CD4-positive, alpha-beta T cell (primary cell): ENCODE measurements around the gene YY1. TPM values are rescaled to one million over a fixed set of nuclear protein-coding genes. Genes with fewer than 3 reads are reported as not detected.

ENCODE experiments used
- ATAC-seq: fragments of 200-7000 bp; cut with Tn5 transposase; one replicate; pipeline ENCODE4 v1.10.0; 2022; ENCODE audit warnings: mild to moderate bottlenecking; ENCODE audit not compliant: poor library complexity
- CTCF ChIA-PET: fragments of 350-600 bp; sonication (Branson Sonifier 250); formaldehyde crosslinking; loops from one replicate; lab custom pipeline; 2021; ENCODE audit warnings: antibody characterized with exemption, inconsistent platforms; lab: Charles Lee
- POLR2A ChIA-PET: fragments of 350-600 bp; sonication (Branson Sonifier 250); formaldehyde crosslinking; loops from one replicate; lab custom pipeline; 2021; ENCODE audit warnings: antibody characterized with exemption, inconsistent platforms; lab: Charles Lee
- DNase-seq, 14 experiments: peaks; one replicate each; pipeline ENCODE4 v3.0.0-alpha.2; 2013 to 2020; ENCODE audit warnings: mixed read lengths in 2 of 14
- H3K27ac ChIP-seq, 2 donors: one replicate each; pipeline versions ENCODE4 v1.5.1 to v1.7.0; 2013; ENCODE audit warnings: low read length in 2 of 2, low read depth in 1 of 2, mild to moderate bottlenecking in 1 of 2
- H3K27me3 ChIP-seq, 2 experiments: 1 replicate in 1 of 2; 2 replicates in 1 of 2; pipeline versions ENCODE4 v1.6.1 to v1.7.0; 2013; ENCODE audit warnings: low read length in 2 of 2, control low read depth in 1 of 2, mild to moderate bottlenecking in 1 of 2, moderate library complexity in 1 of 2; ENCODE audit not compliant: insufficient read depth in 2 of 2, control insufficient read depth in 1 of 2
- H3K36me3 ChIP-seq: one replicate; pipeline ENCODE4 v1.6.1; 2013; ENCODE audit warnings: low read length, control low read depth; ENCODE audit not compliant: insufficient read depth
- H3K4me1 ChIP-seq: one replicate; pipeline ENCODE4 v1.6.1; 2013; ENCODE audit warnings: low read length, control low read depth; ENCODE audit not compliant: insufficient read depth
- H3K4me3 ChIP-seq: one replicate; pipeline ENCODE4 v1.5.1; 2013; ENCODE audit warnings: mild to moderate bottlenecking, low read length, moderate library complexity
- H3K9me3 ChIP-seq, 2 experiments: 1 replicate in 1 of 2; 2 replicates in 1 of 2; pipeline versions ENCODE4 v1.6.1 to v1.7.0; 2013; ENCODE audit warnings: low read length in 2 of 2, mild to moderate bottlenecking in 2 of 2, control low read depth in 1 of 2, moderate library complexity in 1 of 2; ENCODE audit not compliant: control insufficient read depth in 1 of 2, insufficient read depth in 1 of 2
- H3K27ac Mint-ChIP-seq: one replicate; pipeline ENCODE4 v1.8.0; 2020; ENCODE audit warnings: mixed read lengths
- H3K27me3 Mint-ChIP-seq: one replicate; pipeline ENCODE4 v1.8.0; 2021; ENCODE audit warnings: mixed read lengths
- H3K36me3 Mint-ChIP-seq: one replicate; pipeline ENCODE4 v1.8.0; 2021; ENCODE audit warnings: low read depth, mixed read lengths
- H3K4me1 Mint-ChIP-seq: one replicate; pipeline ENCODE4 v1.8.0; 2021; ENCODE audit warnings: low read depth, mixed read lengths
- H3K4me3 Mint-ChIP-seq: one replicate; pipeline ENCODE4 v1.8.0; 2020; ENCODE audit warnings: mild to moderate bottlenecking, mixed read lengths
- H3K9me3 Mint-ChIP-seq: one replicate; pipeline ENCODE4 v1.8.0; 2020; ENCODE audit warnings: mixed read lengths
- intact Hi-C, 2 experiments: fragments of 100-400 bp; cut with DNase I in 1 of 2; cut with micrococcal nuclease in 1 of 2; formaldehyde crosslinking; loops; one replicate each; pipeline versions ENCODE4 v1.15.1 to v1.9.0; 2023 to 2025; cut with DNase I, micrococcal nuclease
- total RNA-seq, 174 experiments: library from RNA in 2 of 174; stranded (reverse) in 2 of 174; gene quantifications; one replicate each; pipeline ENCODE4 v1.2.3 and lab custom pipeline; 2021 to 2026
- TF ChIP-seq, protein P1 (sequence below): fragments of 200-600 bp; IDR thresholded peaks from one replicate; pipeline ENCODE4 v1.8.0; 2022; ENCODE audit warnings: antibody characterized with exemption, mild to moderate bottlenecking

The YY1 gene
- total RNA-seq, 2 experiments from 2014 or later: 68.9 to 70.4 TPM

DNA sequence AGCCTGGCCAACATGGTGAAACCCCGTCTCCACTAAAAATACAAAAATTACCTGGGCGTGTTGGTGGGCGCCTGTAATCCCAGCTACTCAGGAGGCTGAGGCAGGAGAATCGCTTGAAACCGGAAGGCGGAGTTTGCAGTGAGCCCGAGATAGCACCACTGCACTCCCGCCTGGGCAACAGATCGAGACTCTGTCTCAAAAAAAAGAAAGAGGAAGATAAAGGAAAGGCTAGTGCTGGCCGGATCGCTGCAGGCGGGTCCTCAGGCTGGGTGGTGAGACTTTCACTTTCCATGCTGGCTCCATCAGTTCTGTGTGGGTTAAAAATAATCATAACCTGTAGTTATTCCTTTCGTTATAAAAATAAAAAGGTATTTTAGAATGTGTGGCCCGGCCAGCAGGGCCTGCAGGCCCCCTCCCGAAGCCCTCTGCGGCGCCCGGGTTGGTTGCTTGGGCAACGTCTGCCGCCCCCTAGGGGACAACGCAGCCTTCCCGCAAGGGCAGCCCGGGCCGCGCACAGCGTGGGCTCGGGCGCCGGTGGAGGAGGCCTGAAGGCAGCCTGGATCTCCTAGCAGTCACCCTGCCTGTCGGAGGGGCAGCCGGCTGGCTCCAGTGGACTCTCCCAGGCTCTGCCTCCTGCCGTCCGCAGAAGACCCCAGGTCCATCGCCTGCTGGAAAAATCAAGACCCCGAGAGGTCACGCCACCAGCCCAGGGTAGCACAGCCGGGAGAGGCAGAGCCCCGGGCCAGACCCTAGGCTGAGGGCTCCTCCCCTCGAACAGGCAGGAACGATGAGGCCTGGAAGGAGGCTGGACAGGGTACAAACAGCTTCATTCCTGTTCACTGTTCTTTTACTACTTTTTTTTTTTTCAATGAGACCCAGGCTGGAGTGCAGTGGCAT lies 79.2 kb downstream of the YY1 start:
- no peaks in the 10 kb centered on the region for H3K27me3 ChIP-seq
- intact Hi-C loops: no loop called here
- no peaks in the 10 kb centered on the region for H3K9me3 ChIP-seq
- H3K4me1 Mint-ChIP-seq: peaks cover 4% of the 10 kb centered on the region
- no peak overlapping the region for H3K27ac ChIP-seq
- H3K27me3 Mint-ChIP-seq: no peaks in the 10 kb centered on the region
- TF ChIP-seq, protein P1, sequence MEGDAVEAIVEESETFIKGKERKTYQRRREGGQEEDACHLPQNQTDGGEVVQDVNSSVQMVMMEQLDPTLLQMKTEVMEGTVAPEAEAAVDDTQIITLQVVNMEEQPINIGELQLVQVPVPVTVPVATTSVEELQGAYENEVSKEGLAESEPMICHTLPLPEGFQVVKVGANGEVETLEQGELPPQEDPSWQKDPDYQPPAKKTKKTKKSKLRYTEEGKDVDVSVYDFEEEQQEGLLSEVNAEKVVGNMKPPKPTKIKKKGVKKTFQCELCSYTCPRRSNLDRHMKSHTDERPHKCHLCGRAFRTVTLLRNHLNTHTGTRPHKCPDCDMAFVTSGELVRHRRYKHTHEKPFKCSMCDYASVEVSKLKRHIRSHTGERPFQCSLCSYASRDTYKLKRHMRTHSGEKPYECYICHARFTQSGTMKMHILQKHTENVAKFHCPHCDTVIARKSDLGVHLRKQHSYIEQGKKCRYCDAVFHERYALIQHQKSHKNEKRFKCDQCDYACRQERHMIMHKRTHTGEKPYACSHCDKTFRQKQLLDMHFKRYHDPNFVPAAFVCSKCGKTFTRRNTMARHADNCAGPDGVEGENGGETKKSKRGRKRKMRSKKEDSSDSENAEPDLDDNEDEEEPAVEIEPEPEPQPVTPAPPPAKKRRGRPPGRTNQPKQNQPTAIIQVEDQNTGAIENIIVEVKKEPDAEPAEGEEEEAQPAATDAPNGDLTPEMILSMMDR: peak; percentile 86
- H3K36me3 Mint-ChIP-seq: no peaks in the 10 kb centered on the region
- peak overlapping the region; percentile 79 for H3K4me3 Mint-ChIP-seq
- ChIA-PET POLR2A (no interaction called here), CTCF (interaction anchor here (0.7 to 1.3 kb wide), 3 partner anchors 15 to 60 kb away, joined by 3 read pairs; no protein-coding TSS in a partner anchor)
- H3K36me3 ChIP-seq: no peaks in the 10 kb centered on the region
- H3K4me1 ChIP-seq: peaks cover 12% of the 10 kb centered on the region
- DNase-seq (peak; percentile 49 to 84 (median 66)), ATAC-seq (peak; percentile 98)
- no peaks in the 10 kb centered on the region for H3K9me3 Mint-ChIP-seq
- H3K4me3 ChIP-seq: peak overlapping the region; percentile 52
- H3K27ac Mint-ChIP-seq: no peak overlapping the region

DNA sequence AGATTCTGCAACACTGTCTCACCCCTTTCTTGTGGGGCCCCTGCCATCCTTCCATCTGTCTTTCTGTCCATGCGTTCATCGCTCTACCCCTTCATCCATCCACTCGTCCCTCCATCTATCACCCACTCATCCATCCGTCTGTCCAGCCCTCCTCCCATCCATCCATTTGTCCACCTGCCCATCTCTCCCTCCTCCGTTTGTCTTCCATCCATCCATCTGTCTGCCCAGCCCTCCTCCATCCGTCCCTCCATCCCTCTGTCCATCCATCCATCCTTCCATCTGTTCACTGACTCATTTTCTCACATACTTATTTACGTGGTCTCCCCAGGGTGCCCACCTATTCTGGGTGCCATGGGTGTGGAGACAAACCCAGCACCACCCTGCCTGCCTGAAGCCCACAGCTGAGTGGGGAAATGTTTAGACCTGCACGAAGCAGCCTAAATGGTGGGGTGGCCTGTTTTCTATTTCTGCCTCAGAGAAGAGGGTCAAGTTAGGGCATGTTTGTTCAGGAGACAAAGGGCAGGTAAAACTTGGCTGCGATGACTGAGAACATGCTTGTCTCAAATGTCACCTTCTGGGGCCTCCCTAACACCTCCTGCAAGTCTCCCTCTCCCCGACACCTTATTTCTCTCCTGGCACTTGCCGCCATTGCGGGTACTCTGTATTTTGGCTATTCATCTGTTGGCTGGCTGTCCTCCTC lies 81.4 kb downstream of the YY1 start:
- no peaks in the 10 kb centered on the region for H3K9me3 Mint-ChIP-seq
- no peaks in the 10 kb centered on the region for H3K36me3 ChIP-seq
- no peaks in the 10 kb centered on the region for H3K27me3 Mint-ChIP-seq
- H3K4me1 ChIP-seq: peaks cover 12% of the 10 kb centered on the region
- H3K36me3 Mint-ChIP-seq: no peaks in the 10 kb centered on the region
- H3K4me3 Mint-ChIP-seq: peak overlapping the region; percentile 42
- TF ChIP-seq, protein P1: no peak
- no peaks in the 10 kb centered on the region for H3K9me3 ChIP-seq
- no peak for ATAC-seq
- intact Hi-C loops: no loop called here
- peaks cover 4% of the 10 kb centered on the region for H3K4me1 Mint-ChIP-seq
- ChIA-PET CTCF (no interaction called here), POLR2A (no interaction called here)
- no peak overlapping the region for H3K27ac ChIP-seq
- no peak overlapping the region for H3K27ac Mint-ChIP-seq
- no peak for DNase-seq
- no peak overlapping the region for H3K4me3 ChIP-seq
- H3K27me3 ChIP-seq: no peaks in the 10 kb centered on the region

DNA sequence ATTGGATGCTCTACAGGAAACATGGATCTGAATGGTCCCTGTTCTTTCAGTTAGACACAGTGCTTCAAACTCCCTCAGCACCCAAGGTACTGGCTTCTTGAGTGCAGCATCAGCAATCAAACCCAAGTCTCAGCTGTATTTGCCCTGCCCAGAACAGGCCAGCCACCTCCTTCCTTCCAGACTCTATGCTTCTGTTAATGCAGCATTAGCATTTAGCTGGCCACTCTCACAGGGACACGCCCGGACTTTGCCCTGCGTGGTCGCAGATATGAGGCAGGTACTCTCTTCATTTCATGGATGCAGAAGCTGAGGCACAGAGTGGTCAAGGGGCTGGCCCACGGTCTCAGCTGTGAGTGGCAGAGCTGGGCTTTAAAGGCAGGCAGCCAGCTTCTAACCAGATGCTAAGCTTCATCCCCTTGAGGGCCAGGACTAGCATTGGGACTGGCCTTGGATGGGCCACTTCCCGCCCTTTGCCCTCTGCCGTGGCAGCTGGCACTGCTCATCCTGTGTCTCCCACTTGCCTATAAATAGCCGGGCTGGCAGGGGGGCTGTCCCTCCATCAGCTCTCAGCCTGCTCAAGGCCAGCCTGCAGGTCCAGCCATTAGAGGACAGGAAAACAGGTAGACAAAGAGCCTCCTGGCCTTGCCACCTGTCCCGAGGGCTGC lies 82.7 kb downstream of the YY1 start:
- Histone ChIP-seq H3K27me3 (no peaks in the 10 kb centered on the region), H3K4me3 (no peak overlapping the region), H3K4me1 (peaks cover 12% of the 10 kb centered on the region), H3K9me3 (no peaks in the 10 kb centered on the region), H3K36me3 (no peaks in the 10 kb centered on the region), H3K27ac (no peak overlapping the region)
- no peak overlapping the region for H3K4me3 Mint-ChIP-seq
- H3K27me3 Mint-ChIP-seq: no peaks in the 10 kb centered on the region
- POLR2A ChIA-PET: no interaction called here
- H3K27ac Mint-ChIP-seq: no peak overlapping the region
- CTCF ChIA-PET: interaction anchor here (0.5 kb wide), 1 partner anchor 1649 kb away, joined by 3 read pairs; no protein-coding TSS in a partner anchor
- ATAC-seq: no peak
- no peaks in the 10 kb centered on the region for H3K36me3 Mint-ChIP-seq
- H3K9me3 Mint-ChIP-seq: no peaks in the 10 kb centered on the region
- TF ChIP-seq, protein P1: no peak
- DNase-seq: no peak
- intact Hi-C loops: no loop called here
- H3K4me1 Mint-ChIP-seq: peaks cover 4% of the 10 kb centered on the region
